HCT116 (cell line): ENCODE data around the gene PDE4B. TPM values are rescaled to one million over a fixed set of nuclear protein-coding genes. Genes with fewer than 3 reads are reported as not detected.

Experiments used
- ATAC-seq: fragments of 200-7000 bp; cut with Tn5 transposase; 2 replicates; pipeline ENCODE4 v1.9.1; 2020; ENCODE audit warnings: mild to moderate bottlenecking, moderate library complexity
- BruUV-seq: library from RNA; stranded (reverse); fragments of 400-500 nt; replicated peaks from 2 replicates; lab custom pipeline; 2021; lab: Mats Ljungman, UMichigan
- CTCF ChIA-PET: fragments of 300-600 bp; sonication (Branson Sonifier 250); formaldehyde crosslinking; loops from one replicate; lab custom pipeline; 2021; ENCODE audit warnings: antibody characterized with exemption; lab: Charles Lee
- POLR2A ChIA-PET: fragments of 300-600, 350-600 bp; sonication (Branson Sonifier 250); formaldehyde crosslinking; loops from one replicate; lab custom pipeline; 2021; ENCODE audit warnings: antibody characterized with exemption; lab: Charles Lee
- RAD21 ChIA-PET, 2 experiments: fragments of 300-600 bp; sonication (Branson Sonifier 250); formaldehyde crosslinking; loops; one replicate each; lab custom pipeline; 2023; ENCODE audit warnings: low total read pairs in 2 of 2; ENCODE audit not compliant: uncharacterized antibody in 2 of 2, unreplicated experiment in 2 of 2, low non-redundant PET in 1 of 2; lab: Charles Lee
- DNase-seq: peaks from one replicate; pipeline ENCODE4 v3.0.0-alpha.2; 2010; ENCODE audit warnings: low read depth, low spot score
- H2AFZ ChIP-seq: fragments of 200-600 bp; shearing (Covaris generic), sonication (generic); 2 replicates; pipeline ENCODE4 v1.6.1; 2017; ENCODE audit warnings: low read depth, mixed run types, mixed read lengths, antibody characterized with exemption, low read length; ENCODE audit not compliant: poor library complexity, severe bottlenecking
- H3K27ac ChIP-seq: 2 replicates; pipeline ENCODE4 v1.5.1; 2012; ENCODE audit warnings: low read depth, low read length
- H3K27me3 ChIP-seq: fragments of 200-600 bp; sonication (generic); 2 replicates; pipeline ENCODE4 v1.6.1; 2016; ENCODE audit warnings: mixed run types, low read length, mixed read lengths; ENCODE audit not compliant: insufficient read depth
- H3K36me3 ChIP-seq, 2 experiments: fragments of 200-500 bp in 1 of 2; fragments of 200-600 bp in 1 of 2; sonication (Bioruptor generic) in 1 of 2; sonication (generic) in 1 of 2; 2 replicates each; pipeline versions ENCODE4 v1.5.1 to v1.6.1; 2014 to 2016; ENCODE audit warnings: low read length in 2 of 2, inconsistent platforms in 1 of 2, mixed read lengths in 1 of 2, mixed run types in 1 of 2; ENCODE audit not compliant: insufficient read depth in 2 of 2, control insufficient read depth in 1 of 2
- H3K4me1 ChIP-seq, 2 experiments: fragments of 200-600 bp in 1 of 2; sonication (generic) in 1 of 2; 2 replicates each; pipeline versions ENCODE4 v1.5.1 to v1.6.1; 2012 to 2017; ENCODE audit warnings: low read length in 2 of 2, inconsistent platforms in 1 of 2, mild to moderate bottlenecking in 1 of 2, mixed read lengths in 1 of 2, mixed run types in 1 of 2, moderate library complexity in 1 of 2; ENCODE audit not compliant: insufficient read depth in 2 of 2, control insufficient read depth in 1 of 2
- H3K4me2 ChIP-seq: fragments of 200-600 bp; sonication (generic); 2 replicates; pipeline ENCODE4 v1.6.1; 2017; ENCODE audit warnings: mixed run types, low read length, mixed read lengths
- H3K4me3 ChIP-seq, 2 experiments: fragments of 200-600 bp in 1 of 2; sonication (generic) in 1 of 2; replicated peaks in 1 of 2; 2 replicates each; pipeline ENCODE4 v1.5.1; 2011 to 2016; ENCODE audit warnings: low read length in 2 of 2, control low read depth in 1 of 2, low read depth in 1 of 2, mild to moderate bottlenecking in 1 of 2, mixed read lengths in 1 of 2, mixed run types in 1 of 2
- H3K79me2 ChIP-seq: fragments of 200-600 bp; sonication (generic); 2 replicates; pipeline ENCODE4 v1.6.1; 2017; ENCODE audit warnings: mild to moderate bottlenecking, mixed run types, low read length, moderate library complexity, mixed read lengths; ENCODE audit not compliant: insufficient read depth
- H3K9ac ChIP-seq: fragments of 200-600 bp; sonication (generic); 2 replicates; pipeline ENCODE4 v1.6.1; 2016; ENCODE audit warnings: low read length, mixed read lengths
- H3K9me2 ChIP-seq: fragments of 200-600 bp; sonication (generic), shearing (Covaris generic); 2 replicates; pipeline ENCODE4 v1.6.1; 2017; ENCODE audit warnings: mixed run types, mild to moderate bottlenecking, moderate library complexity; ENCODE audit not compliant: insufficient read depth
- H3K9me3 ChIP-seq, 2 experiments: fragments of 200-500 bp in 1 of 2; fragments of 200-600 bp in 1 of 2; sonication (Bioruptor generic) in 1 of 2; sonication (generic) in 1 of 2; 2 replicates each; pipeline ENCODE4 v1.6.1; 2014 to 2017; ENCODE audit warnings: low read length in 2 of 2, mixed read lengths in 2 of 2, inconsistent platforms in 1 of 2, low read depth in 1 of 2, mild to moderate bottlenecking in 1 of 2, mixed run types in 1 of 2, moderate library complexity in 1 of 2; ENCODE audit not compliant: control insufficient read depth in 1 of 2, insufficient read depth in 1 of 2
- H4K20me1 ChIP-seq: fragments of 200-600 bp; sonication (generic), shearing (Covaris generic); 2 replicates; pipeline ENCODE4 v1.6.1; 2017; ENCODE audit warnings: mixed run types, mild to moderate bottlenecking, moderate library complexity; ENCODE audit not compliant: insufficient read depth
- CBX3 ChIP-seq: IDR thresholded peaks from 2 replicates; pipeline ENCODE4 v1.6.1; 2012; ENCODE audit warnings: low read depth
- CEBPB ChIP-seq: IDR thresholded peaks from 2 replicates; pipeline ENCODE4 v1.6.1; 2012; ENCODE audit warnings: low read depth
- EGR1 ChIP-seq: IDR thresholded peaks from 2 replicates; pipeline ENCODE4 v1.6.1; 2012; ENCODE audit warnings: low read depth
- ELF1 ChIP-seq: IDR thresholded peaks from 2 replicates; pipeline ENCODE4 v1.6.1; 2012; ENCODE audit warnings: low read depth, borderline replicate concordance
- EZH2 ChIP-seq: fragments of 200-600 bp; sonication (generic); IDR thresholded peaks from 2 replicates; pipeline ENCODE4 v1.6.1; 2017; ENCODE audit warnings: antibody characterized with exemption, mixed run types
- JUND ChIP-seq: IDR thresholded peaks from 2 replicates; pipeline ENCODE4 v1.6.1; 2012
- POLR2A ChIP-seq: IDR thresholded peaks from 2 replicates; pipeline ENCODE4 v1.7.0; 2011; ENCODE audit warnings: borderline replicate concordance; ENCODE audit not compliant: insufficient read depth, insufficient read length; ENCODE audit errors: extremely low read depth
- POLR2AphosphoS5 ChIP-seq: IDR thresholded peaks from 2 replicates; pipeline ENCODE4 v1.6.1; 2011; ENCODE audit warnings: mild to moderate bottlenecking, low read depth, low read length, moderate library complexity
- RAD21 ChIP-seq: IDR thresholded peaks from 2 replicates; pipeline ENCODE4 v1.6.1; 2012; ENCODE audit warnings: low read depth, mild to moderate bottlenecking
- SIN3A ChIP-seq: IDR thresholded peaks from 2 replicates; pipeline ENCODE4 v1.6.1; 2012; ENCODE audit warnings: low read depth
- SP1 ChIP-seq: IDR thresholded peaks from 2 replicates; pipeline ENCODE4 v1.6.1; 2012; ENCODE audit warnings: low read depth
- TCF7L2 ChIP-seq: IDR thresholded peaks from 2 replicates; pipeline ENCODE4 v1.7.0; 2011; ENCODE audit warnings: borderline replicate concordance, inconsistent platforms; ENCODE audit not compliant: insufficient read depth, insufficient read length; ENCODE audit errors: extremely low read depth
- YY1 ChIP-seq: IDR thresholded peaks from 2 replicates; pipeline ENCODE4 v1.6.1; 2011; ENCODE audit warnings: low read length, low read depth, moderate library complexity, mild to moderate bottlenecking; ENCODE audit not compliant: insufficient replicate concordance; ENCODE audit errors: extremely low read depth
- ZFX ChIP-seq: fragments of 450-650 bp; IDR thresholded peaks from 2 replicates; pipeline ENCODE4 v1.6.1; 2017
- ZNF274 ChIP-seq: fragments of 200-500 bp; sonication (Bioruptor generic); IDR thresholded peaks from 2 replicates; pipeline ENCODE4 v1.6.1; 2014; ENCODE audit warnings: mild to moderate bottlenecking, low read depth, low read length, inconsistent platforms
- intact Hi-C: fragments of 100-400 bp; cut with micrococcal nuclease; formaldehyde crosslinking; loops from 2 replicates; pipeline ENCODE4 v1.10.0; 2022
- total RNA-seq: library from RNA; stranded (reverse); gene quantifications from one replicate; pipeline ENCODE4 v1.2.1, GENCODE V29; 2021; ENCODE audit not compliant: unreplicated experiment
- TF ChIP-seq, protein P1 (sequence below): IDR thresholded peaks from 2 replicates; pipeline ENCODE4 v1.6.1; 2011; ENCODE audit warnings: mild to moderate bottlenecking, low read length, moderate library complexity; ENCODE audit not compliant: insufficient replicate concordance; ENCODE audit errors: extremely low read depth
- TF ChIP-seq, protein P2 (sequence below): IDR thresholded peaks from 2 replicates; pipeline ENCODE4 v1.6.1; 2012
- TF ChIP-seq, protein P3 (sequence below): IDR thresholded peaks from 2 replicates; pipeline ENCODE4 v1.6.1; 2012; ENCODE audit warnings: low read depth

Gene PDE4B
- total RNA-seq, 1 experiment from 2014 or later: 76.9 TPM

DNA sequence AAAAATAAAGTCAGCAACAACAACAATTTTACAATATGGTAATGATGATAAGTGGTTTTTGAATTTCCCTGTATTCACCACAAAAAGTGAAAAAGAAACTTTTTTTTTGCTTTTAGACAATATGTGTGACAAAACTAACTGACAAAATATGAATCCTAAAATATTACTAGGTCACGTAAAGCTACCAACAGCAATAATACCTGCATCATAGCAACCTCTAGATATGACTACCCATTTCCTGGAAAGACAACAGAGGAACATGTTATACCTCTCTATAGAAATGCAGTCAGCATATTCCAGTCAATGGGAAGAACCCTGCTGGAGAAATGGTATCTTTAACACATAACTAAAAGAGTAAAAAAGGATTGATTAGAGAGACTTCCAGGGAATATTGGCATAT lies 73.7 kb downstream of the PDE4B start:
- H4K20me1 ChIP-seq: no peaks in the 10 kb centered on the region
- H3K9me3 ChIP-seq: no peaks in the 10 kb centered on the region
- no peak overlapping the region for H3K27ac ChIP-seq
- intact Hi-C loops: no loop called here
- RAD21 ChIA-PET: no interaction called here
- CTCF ChIA-PET: no interaction called here
- no peaks in the 10 kb centered on the region for H3K27me3 ChIP-seq
- no peaks in the 10 kb centered on the region for H3K79me2 ChIP-seq
- H3K9me2 ChIP-seq: no peaks in the 10 kb centered on the region
- no peak overlapping the region for H3K4me3 ChIP-seq
- H3K4me1 ChIP-seq: no peaks in the 10 kb centered on the region
- TF ChIP-seq EGR1 (no peak), EZH2 (no peak), TCF7L2 (no peak), ZNF274 (no peak), POLR2AphosphoS5 (no peak), YY1 (no peak), ELF1 (no peak), CBX3 (no peak), CEBPB (no peak), POLR2A (no peak), JUND (no peak), SIN3A (no peak), RAD21 (no peak), SP1 (no peak), ZFX (no peak)
- TF ChIP-seq, protein P1, sequence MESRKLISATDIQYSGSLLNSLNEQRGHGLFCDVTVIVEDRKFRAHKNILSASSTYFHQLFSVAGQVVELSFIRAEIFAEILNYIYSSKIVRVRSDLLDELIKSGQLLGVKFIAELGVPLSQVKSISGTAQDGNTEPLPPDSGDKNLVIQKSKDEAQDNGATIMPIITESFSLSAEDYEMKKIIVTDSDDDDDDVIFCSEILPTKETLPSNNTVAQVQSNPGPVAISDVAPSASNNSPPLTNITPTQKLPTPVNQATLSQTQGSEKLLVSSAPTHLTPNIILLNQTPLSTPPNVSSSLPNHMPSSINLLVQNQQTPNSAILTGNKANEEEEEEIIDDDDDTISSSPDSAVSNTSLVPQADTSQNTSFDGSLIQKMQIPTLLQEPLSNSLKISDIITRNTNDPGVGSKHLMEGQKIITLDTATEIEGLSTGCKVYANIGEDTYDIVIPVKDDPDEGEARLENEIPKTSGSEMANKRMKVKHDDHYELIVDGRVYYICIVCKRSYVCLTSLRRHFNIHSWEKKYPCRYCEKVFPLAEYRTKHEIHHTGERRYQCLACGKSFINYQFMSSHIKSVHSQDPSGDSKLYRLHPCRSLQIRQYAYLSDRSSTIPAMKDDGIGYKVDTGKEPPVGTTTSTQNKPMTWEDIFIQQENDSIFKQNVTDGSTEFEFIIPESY: no peak
- TF ChIP-seq, protein P2, sequence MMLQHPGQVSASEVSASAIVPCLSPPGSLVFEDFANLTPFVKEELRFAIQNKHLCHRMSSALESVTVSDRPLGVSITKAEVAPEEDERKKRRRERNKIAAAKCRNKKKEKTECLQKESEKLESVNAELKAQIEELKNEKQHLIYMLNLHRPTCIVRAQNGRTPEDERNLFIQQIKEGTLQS: no peak
- TF ChIP-seq, protein P3, sequence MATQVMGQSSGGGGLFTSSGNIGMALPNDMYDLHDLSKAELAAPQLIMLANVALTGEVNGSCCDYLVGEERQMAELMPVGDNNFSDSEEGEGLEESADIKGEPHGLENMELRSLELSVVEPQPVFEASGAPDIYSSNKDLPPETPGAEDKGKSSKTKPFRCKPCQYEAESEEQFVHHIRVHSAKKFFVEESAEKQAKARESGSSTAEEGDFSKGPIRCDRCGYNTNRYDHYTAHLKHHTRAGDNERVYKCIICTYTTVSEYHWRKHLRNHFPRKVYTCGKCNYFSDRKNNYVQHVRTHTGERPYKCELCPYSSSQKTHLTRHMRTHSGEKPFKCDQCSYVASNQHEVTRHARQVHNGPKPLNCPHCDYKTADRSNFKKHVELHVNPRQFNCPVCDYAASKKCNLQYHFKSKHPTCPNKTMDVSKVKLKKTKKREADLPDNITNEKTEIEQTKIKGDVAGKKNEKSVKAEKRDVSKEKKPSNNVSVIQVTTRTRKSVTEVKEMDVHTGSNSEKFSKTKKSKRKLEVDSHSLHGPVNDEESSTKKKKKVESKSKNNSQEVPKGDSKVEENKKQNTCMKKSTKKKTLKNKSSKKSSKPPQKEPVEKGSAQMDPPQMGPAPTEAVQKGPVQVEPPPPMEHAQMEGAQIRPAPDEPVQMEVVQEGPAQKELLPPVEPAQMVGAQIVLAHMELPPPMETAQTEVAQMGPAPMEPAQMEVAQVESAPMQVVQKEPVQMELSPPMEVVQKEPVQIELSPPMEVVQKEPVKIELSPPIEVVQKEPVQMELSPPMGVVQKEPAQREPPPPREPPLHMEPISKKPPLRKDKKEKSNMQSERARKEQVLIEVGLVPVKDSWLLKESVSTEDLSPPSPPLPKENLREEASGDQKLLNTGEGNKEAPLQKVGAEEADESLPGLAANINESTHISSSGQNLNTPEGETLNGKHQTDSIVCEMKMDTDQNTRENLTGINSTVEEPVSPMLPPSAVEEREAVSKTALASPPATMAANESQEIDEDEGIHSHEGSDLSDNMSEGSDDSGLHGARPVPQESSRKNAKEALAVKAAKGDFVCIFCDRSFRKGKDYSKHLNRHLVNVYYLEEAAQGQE: no peak
- H3K36me3 ChIP-seq: no peaks in the 10 kb centered on the region
- H3K9ac ChIP-seq: no peak overlapping the region
- no TSS peak for BruUV-seq
- H2AFZ ChIP-seq: no peak overlapping the region
- no peak overlapping the region for H3K4me2 ChIP-seq
- POLR2A ChIA-PET: no interaction called here
- ATAC-seq: no peak
- no peak for DNase-seq
